T-helper 2 cell treated with Interferon-gamma antibody and Interleukin-4, amounts not matched to agents 5 μg/mL and 100 μg/mL, for 36 hours (primary cell): ENCODE measurements around the gene ANKRD13D.

Experiments
- DNase-seq: peaks from one replicate; pipeline ENCODE4 v3.0.0; 2021; ENCODE audit warnings: low spot score
- H3K27ac Mint-ChIP-seq: one replicate; pipeline ENCODE4 v1.8.0; 2021; ENCODE audit warnings: mild to moderate bottlenecking, mixed read lengths
- H3K27me3 Mint-ChIP-seq: one replicate; pipeline ENCODE4 v1.8.0; 2021; ENCODE audit warnings: low read depth, mixed read lengths
- H3K36me3 Mint-ChIP-seq: one replicate; pipeline ENCODE4 v1.8.0; 2021; ENCODE audit warnings: low read depth, mixed read lengths
- H3K4me1 Mint-ChIP-seq: one replicate; pipeline ENCODE4 v1.8.0; 2021; ENCODE audit warnings: low read depth, mixed read lengths
- H3K4me3 Mint-ChIP-seq: one replicate; pipeline ENCODE4 v1.8.0; 2022; ENCODE audit warnings: mild to moderate bottlenecking, moderate library complexity, mixed read lengths
- H3K9me3 Mint-ChIP-seq: one replicate; pipeline ENCODE4 v1.8.0; 2021; ENCODE audit warnings: mixed read lengths

The ANKRD13D gene

DNA sequence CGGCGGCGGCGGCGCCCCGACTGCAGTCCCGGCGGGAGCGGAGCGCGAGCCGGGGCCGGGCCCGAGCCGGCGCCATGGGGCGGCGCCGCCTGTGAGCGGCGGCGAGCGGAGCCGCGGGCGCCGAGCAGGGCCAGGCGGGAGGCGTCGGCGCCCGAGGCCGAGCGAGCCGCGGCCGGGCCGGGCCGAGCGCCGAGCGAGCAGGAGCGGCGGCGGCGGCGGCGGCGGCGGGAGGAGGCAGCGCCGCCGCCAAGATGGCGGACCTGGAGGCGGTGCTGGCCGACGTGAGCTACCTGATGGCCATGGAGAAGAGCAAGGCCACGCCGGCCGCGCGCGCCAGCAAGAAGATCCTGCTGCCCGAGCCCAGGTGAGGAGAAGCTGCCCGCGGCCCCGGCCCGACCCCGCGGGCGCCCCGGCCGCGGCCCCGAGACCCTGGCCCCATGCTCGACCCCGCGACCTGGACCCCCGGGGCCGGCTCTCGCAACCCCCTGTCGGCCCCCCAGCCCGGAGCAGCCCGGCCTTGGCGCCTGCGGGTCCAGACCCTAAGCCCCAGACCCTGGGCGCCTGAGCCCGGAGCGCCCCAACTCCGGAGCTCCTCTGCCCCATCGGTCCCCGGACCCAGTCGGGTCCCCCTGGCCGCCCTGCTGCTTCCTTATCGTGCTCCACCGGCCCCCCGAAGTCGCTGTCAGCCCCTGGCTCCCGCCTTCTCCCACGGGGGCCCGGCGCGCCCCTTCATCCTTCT is 22.5 kb upstream of the ANKRD13D start, which contains the start of gene GRK2:
Gene GRK2, plus strand, starts transcription at position 25 of the 739 bp plus-strand sequence. Its CDS starts 227 bp downstream, at position 252.
- Mint-ChIP-seq H3K4me3 (peak within 1 kb of the TSS; percentile 98), H3K27me3 (no peaks in the 10 kb centered on the region), H3K4me1 (peaks cover 53% of the 10 kb centered on the region), H3K9me3 (no peaks in the 10 kb centered on the region), H3K27ac (peak within 1 kb of the TSS; percentile 95), H3K36me3 (peaks cover 49% of the 10 kb centered on the region)
- DNase-seq = no peak

DNA sequence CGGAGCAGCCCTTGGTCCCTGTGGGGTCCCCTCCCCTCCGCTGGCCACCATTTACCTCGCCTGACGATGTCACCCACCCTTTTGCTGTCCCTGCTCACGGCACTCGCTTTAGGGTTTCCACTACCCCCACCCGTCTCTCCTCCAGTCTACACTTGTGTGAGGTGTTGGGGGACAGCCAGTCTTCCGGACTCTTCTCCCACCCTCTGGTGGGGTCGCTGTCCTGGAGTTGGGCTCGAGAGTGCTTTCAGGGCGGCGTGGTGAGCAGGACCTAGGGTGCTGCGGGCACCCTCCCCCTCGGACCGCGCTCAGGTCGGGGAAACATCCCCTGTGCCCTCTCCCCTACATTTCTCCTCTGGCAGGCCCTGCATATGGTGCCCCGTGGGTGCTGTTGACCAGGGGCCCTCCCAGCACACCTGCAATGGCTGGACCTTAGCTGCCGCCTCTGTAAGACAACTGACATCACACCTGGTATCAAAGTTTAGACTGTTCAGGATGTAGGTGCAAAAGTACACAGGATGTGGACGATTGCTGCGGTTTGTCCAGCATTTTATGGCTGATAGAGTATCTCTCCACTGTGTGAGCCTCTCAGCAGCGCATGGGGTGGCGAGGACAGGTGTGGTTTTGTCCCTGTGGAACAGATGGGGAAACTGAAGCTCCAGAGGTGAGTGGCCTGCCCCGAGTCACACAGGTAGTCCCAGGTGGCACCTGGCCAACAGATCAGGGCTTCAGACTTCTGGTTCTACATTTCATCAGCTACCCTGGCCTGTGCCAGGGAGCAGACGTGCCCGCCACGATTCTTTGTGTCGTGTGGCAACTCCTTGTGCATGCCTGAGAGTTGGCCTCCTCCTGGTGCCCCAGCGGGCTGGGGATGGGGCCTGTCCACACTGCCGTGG is 21.7 kb upstream of the ANKRD13D start:
- peaks cover 56% of the 10 kb centered on the region for H3K4me1 Mint-ChIP-seq
- peaks cover 57% of the 10 kb centered on the region for H3K36me3 Mint-ChIP-seq
- peak overlapping the region; percentile 95 for H3K27ac Mint-ChIP-seq
- H3K9me3 Mint-ChIP-seq = no peaks in the 10 kb centered on the region
- peak overlapping the region; percentile 98 for H3K4me3 Mint-ChIP-seq
- DNase-seq = no peak
- H3K27me3 Mint-ChIP-seq = no peaks in the 10 kb centered on the region

DNA sequence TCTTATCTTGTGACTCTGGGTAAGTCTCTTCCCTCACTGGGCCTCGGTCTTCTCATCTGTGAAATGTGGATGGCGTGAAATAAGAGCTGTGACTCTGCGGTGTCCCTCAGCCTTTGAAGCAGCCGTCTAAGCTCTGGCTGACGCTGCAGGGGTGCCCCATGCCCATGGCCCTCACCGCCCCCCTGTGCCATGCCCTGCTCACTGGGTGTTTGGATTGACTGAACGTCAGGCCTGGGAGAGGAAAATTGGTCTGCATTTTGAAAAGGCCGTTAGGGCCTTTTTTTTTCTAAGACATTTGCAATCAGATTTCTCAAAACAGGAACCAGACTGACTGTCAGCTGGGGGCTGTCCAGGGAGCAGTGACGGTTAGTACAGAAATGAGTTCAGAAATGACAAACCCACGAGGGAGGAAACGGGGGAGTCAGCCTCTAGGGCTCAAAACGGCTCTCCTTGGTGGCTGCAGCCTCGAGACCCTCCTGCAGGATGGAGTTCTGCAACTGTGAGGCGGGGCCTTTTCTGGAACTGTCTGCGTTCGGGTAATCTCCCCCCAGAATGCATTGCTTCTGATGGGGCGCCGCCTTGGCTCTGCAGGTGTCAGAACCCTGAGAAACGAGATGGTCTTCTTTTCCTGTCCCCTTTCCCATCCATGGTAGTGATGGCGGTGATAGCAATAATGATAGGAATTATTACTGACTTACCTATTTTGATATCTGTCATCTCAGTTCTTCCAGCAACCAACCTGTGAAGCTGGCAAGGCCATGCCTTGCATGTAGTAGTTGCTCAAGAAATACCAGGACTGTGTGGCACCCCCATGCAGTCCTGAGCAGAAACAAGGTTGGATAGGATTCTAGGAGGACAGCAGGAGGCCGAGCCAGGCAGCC is 20.8 kb upstream of the ANKRD13D start:
- Mint-ChIP-seq H3K4me3 (peak overlapping the region; percentile 98), H3K9me3 (no peaks in the 10 kb centered on the region), H3K27me3 (no peaks in the 10 kb centered on the region), H3K27ac (peak overlapping the region; percentile 95), H3K4me1 (peaks cover 52% of the 10 kb centered on the region), H3K36me3 (peaks cover 64% of the 10 kb centered on the region)
- peak; percentile 83 for DNase-seq

DNA sequence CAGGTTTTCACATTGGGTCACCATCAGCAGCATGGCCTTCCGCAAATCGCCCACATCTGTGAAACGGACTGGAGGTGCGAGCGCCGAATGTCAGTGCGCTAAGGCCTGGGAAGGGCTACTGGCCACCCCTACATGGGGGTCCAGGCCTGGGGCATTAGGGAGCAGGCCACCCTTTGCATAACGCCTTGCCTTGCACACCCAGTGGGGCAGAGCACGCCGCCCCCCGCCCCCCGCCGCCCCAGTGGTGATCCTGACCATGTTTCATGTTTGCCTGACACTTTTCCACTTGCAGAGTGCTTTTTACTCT is 20.2 kb upstream of the ANKRD13D start:
- Mint-ChIP-seq H3K36me3 (peaks cover 64% of the 10 kb centered on the region), H3K9me3 (no peaks in the 10 kb centered on the region), H3K4me1 (peaks cover 50% of the 10 kb centered on the region)

DNA sequence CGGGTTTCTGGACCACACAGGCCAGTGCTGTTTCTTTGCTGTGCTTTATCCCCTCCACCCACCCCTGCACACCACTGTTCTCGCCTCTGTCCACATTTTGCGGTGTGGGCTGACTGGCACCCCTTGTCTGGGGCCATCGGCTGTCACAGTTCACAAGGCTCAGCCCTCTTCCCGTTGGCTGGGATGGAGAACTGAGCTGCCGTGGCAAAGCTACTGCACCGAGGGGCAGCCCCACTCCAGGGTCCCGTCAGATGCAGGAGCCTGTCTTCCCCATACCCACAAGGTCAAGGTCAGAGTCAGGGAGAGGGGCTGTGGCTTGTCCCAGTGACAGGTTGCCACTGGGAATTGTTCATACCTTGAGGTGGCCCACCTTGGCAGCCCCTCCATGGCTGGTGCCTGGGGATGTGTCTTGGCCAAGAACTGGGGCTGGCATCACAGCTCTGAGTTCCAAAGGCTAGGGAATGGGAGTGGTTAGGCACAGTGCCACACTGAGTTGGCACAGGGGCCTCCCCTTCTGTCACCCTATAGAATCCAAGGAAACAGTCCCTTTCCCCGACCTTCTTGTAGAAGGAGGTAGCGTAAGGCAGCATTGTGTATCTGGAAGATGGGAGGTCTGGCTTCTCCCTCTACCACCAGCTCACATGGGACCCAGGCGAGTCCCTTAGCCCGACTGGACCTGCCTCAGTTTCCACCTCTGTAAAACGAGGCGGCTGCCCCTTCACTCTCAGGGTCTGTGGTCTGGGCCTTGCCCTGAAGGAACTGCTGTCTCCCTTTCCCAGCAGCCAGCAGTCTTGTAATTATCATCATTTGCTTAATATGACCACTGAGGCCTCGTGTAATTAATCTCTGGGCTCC is 19.5 kb upstream of the ANKRD13D start:
- H3K9me3 Mint-ChIP-seq = no peaks in the 10 kb centered on the region
- no peaks in the 10 kb centered on the region for H3K27me3 Mint-ChIP-seq
- H3K4me1 Mint-ChIP-seq = peaks cover 45% of the 10 kb centered on the region
- H3K4me3 Mint-ChIP-seq = peak overlapping the region; percentile 98
- H3K27ac Mint-ChIP-seq = peak overlapping the region; percentile 95
- peaks cover 66% of the 10 kb centered on the region for H3K36me3 Mint-ChIP-seq
- DNase-seq = no peak

More for the DNA sequence above, 20.2 kb upstream of the ANKRD13D start:
- Mint-ChIP-seq H3K27ac (peak overlapping the region; percentile 95), H3K27me3 (no peaks in the 10 kb centered on the region), H3K4me3 (peak overlapping the region; percentile 98)
- no peak for DNase-seq

DNA sequence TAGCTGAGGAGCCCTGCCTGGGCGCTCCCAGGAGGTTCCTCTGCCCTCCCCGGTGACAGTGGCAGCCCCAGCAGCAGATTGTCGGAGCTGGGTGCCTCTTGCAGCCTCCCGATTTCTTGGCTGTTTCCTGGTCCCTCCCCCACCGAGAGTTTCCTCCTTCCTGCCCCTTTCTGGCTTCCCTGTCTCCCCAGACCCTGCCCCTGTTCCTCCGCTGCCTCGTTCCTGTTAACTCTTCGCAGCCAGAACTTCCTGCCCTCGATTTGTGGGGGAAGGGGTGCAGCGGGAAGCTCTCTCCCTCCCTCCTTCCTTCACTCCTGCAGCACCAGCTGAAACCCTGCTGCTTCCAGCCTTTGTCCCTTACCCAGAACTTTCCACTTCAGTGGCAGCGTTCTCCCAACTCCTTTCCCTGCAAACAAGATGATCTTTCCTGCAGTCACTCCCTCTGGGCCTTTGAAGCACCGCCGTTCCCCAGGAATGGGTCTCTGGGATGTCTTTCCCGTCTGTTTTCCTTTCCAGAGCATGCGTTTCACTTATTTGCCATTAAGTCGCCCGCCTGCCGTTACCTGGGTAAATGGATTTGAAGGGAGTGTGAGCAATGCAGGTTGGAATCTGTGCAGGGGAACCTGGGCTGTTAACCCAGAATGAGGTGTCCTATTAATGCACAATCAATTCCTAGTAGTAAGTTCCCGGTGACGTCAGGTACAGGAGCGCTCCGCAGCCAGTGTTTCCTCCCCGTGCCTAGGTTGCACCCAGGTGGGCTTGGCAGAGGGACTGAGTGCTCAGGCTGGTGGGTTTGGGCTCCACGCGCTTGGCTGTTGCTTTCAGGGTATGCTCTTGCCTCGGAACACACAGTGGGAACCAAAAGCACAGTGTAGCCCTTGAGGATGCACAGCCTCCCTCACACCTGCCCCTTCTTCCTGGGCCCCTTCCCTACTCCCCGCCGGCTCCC is 18.6 kb upstream of the ANKRD13D start:
- H3K27me3 Mint-ChIP-seq = no peaks in the 10 kb centered on the region

DNA sequence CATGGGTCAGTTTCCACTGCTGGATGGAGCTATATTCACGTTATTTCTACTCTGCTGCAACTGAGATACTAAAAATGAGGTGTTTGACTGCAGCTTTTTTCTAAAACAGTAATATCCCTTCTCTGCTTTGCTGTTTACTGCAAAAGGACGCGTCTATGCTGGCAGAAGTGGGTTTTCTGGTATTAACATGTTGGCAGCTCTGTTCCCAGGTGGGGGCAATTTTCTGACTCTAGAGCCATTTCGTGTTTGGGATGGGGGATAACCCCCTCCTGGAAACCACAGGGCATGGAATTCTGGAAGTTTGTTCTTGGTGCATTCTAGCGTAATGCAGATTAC is 17.9 kb upstream of the ANKRD13D start:
- H3K27me3 Mint-ChIP-seq = no peaks in the 10 kb centered on the region
- no peak for DNase-seq
- no peaks in the 10 kb centered on the region for H3K9me3 Mint-ChIP-seq
- H3K4me3 Mint-ChIP-seq = peak overlapping the region; percentile 98
- H3K36me3 Mint-ChIP-seq = peaks cover 71% of the 10 kb centered on the region
- H3K27ac Mint-ChIP-seq = peak overlapping the region; percentile 95
- peaks cover 44% of the 10 kb centered on the region for H3K4me1 Mint-ChIP-seq

More for the DNA sequence above, 18.6 kb upstream of the ANKRD13D start:
- DNase-seq = no peak
- Mint-ChIP-seq H3K4me3 (peak overlapping the region; percentile 98), H3K27ac (peak overlapping the region; percentile 95), H3K9me3 (no peaks in the 10 kb centered on the region), H3K4me1 (peaks cover 44% of the 10 kb centered on the region), H3K36me3 (peaks cover 68% of the 10 kb centered on the region)

DNA sequence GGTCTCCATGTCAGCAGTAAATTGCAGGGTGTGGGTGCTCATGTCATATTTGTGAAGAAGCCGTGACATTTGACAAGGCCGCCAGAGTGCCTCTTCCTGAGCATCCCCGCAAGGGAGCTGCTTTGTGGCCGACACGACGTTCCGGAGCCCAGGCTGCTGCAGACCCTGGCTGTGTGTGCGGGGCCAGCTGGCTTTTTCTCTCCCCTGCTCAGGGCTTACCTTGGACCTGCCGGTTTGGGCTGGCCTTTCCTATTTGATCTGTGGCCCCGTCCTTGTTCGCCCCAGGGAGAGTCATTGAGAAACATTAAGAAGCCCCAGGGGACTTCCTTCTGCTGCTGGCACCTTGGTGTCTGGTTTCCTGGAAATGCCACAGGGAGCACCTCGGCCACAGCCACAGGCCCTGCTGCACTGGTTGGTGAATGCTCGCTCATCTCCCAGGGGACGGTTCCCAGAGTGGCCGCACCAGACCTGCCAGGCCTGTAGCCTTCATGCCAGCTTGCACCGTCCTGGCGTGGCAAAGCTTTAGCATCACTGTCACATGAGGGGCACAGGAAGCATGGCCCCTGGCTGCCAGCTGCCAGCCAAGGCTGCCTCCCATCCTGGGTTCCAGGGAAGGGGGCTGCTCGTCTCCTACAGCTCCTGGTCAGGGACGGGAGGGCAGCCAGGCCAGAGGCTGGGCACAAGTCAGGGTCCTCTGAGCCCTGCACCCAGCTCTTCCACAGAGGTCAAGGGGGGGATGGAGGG is 17.4 kb upstream of the ANKRD13D start:
- Mint-ChIP-seq H3K36me3 (peaks cover 74% of the 10 kb centered on the region), H3K9me3 (no peaks in the 10 kb centered on the region), H3K27me3 (no peaks in the 10 kb centered on the region), H3K4me1 (peaks cover 49% of the 10 kb centered on the region), H3K27ac (peak overlapping the region; percentile 95), H3K4me3 (peak overlapping the region; percentile 98)
- DNase-seq = peak; percentile 78

DNA sequence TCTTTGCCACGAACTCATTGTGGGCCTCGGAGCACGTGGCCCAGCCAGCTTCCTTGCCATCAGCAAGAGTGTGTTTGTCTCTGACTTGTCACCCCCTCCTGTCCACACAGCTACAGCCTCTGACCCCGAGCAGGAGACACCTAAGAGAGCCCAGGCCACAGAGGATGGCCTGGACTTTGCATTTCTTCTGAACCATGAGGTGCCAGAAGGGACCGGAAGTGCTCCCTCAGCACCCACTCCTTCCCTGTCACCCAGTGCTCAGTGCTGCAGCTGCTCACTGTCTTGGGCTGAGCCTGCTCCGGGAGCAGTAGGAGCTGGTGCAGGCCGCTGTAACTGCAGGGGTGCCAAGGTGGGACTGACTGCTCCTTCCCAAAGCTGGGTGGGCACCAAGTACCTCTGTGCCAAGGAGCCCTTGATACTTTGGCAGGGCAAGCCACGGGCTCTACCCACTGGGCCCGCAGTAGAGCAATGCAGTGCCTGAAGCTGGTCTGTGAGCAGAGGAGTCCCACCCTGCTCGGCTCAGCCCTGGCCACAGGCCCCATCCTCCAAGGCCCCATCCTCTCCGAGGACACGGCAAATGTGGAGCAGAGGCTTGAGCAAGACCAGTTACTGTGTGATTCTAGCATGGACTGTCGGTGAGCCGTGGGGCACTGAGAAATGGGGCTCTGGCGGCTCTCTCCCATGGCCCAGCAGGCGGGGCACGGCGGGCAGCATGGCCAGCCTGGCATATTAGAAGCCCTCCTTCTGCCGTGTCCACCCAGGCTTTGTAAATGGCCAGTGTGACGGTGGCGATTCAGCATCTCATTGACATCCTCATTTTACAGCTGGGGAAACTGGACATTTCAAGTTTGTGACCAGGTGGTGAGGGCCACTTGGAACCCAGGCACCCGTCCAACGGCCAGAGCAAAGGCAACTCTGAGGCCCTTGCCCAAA is 16.5 kb upstream of the ANKRD13D start:
- Mint-ChIP-seq H3K4me3 (peak overlapping the region; percentile 98), H3K27me3 (no peaks in the 10 kb centered on the region), H3K27ac (peak overlapping the region; percentile 95), H3K4me1 (peaks cover 54% of the 10 kb centered on the region), H3K9me3 (no peaks in the 10 kb centered on the region), H3K36me3 (peaks cover 72% of the 10 kb centered on the region)
- no peak for DNase-seq

DNA sequence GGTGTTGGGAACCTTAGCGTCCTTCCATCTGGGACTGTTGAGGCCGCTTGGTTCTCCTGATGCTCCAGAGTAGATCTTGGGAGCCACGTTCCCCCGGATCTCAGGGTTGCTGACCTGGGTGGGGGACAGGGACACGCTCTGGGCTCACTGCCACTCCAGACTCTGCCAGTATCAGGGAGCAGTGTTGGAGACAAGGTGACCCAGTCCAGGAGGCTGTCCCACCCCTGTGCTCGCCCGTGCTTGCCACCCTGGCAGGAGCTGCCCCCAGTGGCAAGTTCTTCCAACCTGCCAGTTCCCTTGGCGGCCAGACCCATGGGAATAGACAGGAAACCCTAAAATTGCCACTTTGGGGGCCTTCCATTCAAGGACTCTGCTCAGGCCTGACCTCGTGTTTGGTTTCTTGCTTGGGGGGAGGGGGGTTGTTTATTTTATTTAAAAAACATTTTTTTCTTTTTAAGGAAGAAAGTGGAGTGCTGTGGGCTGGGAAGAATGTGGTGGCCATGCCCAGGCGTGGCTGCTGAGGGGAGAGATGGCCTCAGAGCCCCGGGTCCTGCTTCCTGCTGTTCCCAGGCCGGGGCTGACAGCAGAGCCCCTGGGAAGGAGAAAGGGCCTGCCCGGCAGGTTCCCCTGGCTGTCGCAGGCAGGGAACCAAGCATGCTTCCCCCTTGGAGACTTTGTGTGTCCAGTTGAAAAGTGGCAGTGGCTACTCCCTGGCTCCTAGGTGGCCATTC is 15.7 kb upstream of the ANKRD13D start:
- peaks cover 68% of the 10 kb centered on the region for H3K36me3 Mint-ChIP-seq
- H3K4me1 Mint-ChIP-seq = peaks cover 59% of the 10 kb centered on the region
- no peaks in the 10 kb centered on the region for H3K9me3 Mint-ChIP-seq
- H3K4me3 Mint-ChIP-seq = peak overlapping the region; percentile 98
- DNase-seq = no peak
- H3K27ac Mint-ChIP-seq = peak overlapping the region; percentile 60
- no peaks in the 10 kb centered on the region for H3K27me3 Mint-ChIP-seq
